Activated naive CD8-positive, alpha-beta T cell treated with anti-CD3 and anti-CD28 coated beads, Interleukin-2, amount 10 ng/mL, durations not matched to agents 7 days and 5 days (primary cell): ENCODE data around the gene INSRR. TPM values are rescaled to one million over a fixed set of nuclear protein-coding genes. Genes with fewer than 3 reads are reported as not detected.
A peak's percentile ranks its signal among the peaks of the same experiment; 100 is the strongest.

Experiments
- ATAC-seq: fragments of 150-1000 bp; cut with Tn5 transposase; one replicate; pipeline ENCODE4 v1.10.0; 2021; ENCODE audit warnings: low read depth, moderate library complexity
- POLR2A ChIA-PET: fragments of 350-600 bp; sonication (Branson Sonifier 250); formaldehyde crosslinking; loops from one replicate; lab custom pipeline; 2021; ENCODE audit warnings: antibody characterized with exemption; lab: Charles Lee
- DNase-seq: peaks from one replicate; pipeline ENCODE4 v3.0.0; 2021
- H3K27ac Mint-ChIP-seq: one replicate; pipeline ENCODE4 v1.8.0; 2022; ENCODE audit warnings: mild to moderate bottlenecking, mixed read lengths
- H3K27me3 Mint-ChIP-seq: one replicate; pipeline ENCODE4 v1.8.0; 2022; ENCODE audit warnings: mild to moderate bottlenecking, moderate library complexity, mixed read lengths
- H3K36me3 Mint-ChIP-seq: one replicate; pipeline ENCODE4 v1.8.0; 2021; ENCODE audit warnings: mild to moderate bottlenecking, mixed read lengths
- H3K4me1 Mint-ChIP-seq: one replicate; pipeline ENCODE4 v1.8.0; 2021; ENCODE audit warnings: mixed read lengths
- H3K4me3 Mint-ChIP-seq: one replicate; pipeline ENCODE4 v1.8.0; 2022; ENCODE audit warnings: mild to moderate bottlenecking, moderate library complexity, mixed read lengths
- H3K9me3 Mint-ChIP-seq: one replicate; pipeline ENCODE4 v1.8.0; 2021; ENCODE audit warnings: mixed read lengths
- total RNA-seq, 2 experiments: library from RNA; stranded (reverse); gene quantifications; one replicate each; pipeline ENCODE4 v1.2.3, GENCODE V29; 2021

The INSRR gene
- total RNA-seq, 2 experiments from 2014 or later, result 0.47 to 0.48 TPM

DNA sequence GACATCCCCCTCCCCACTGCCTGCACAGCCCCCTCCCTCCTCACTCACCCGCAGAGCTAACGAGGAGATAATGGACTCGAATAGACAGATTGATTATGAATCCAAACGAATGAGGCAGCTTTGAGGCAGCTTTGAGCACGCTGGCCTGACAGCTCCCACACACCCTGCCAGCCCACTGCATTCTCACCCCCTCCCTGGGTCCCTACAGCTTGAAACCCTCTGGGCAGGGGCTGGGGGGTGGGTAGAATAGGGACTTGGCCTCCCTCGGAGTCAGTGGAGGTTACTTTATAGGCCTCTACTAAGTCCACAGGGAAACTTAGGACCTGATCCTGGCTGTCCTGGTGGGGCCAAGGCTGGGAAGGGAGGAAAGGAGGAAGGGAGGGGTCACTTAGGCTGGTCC, 3.7 kb upstream of the INSRR start:
- POLR2A ChIA-PET, result interaction anchor here (0.6 to 6.7 kb wide), 9 partner anchors 12 to 95 kb away, joined by 3 to 54 read pairs (median 7); partner anchors contain the start of genes PRCC and SH2D2A
- Mint-ChIP-seq H3K27me3 (peaks cover 33% of the 10 kb centered on the region), H3K9me3 (no peaks in the 10 kb centered on the region), H3K4me1 (peaks cover 60% of the 10 kb centered on the region), H3K27ac (peak overlapping the region; percentile 89), H3K36me3 (peaks cover 2% of the 10 kb centered on the region), H3K4me3 (peak overlapping the region; percentile 78)
- DNase-seq (no peak), ATAC-seq (no peak)

DNA sequence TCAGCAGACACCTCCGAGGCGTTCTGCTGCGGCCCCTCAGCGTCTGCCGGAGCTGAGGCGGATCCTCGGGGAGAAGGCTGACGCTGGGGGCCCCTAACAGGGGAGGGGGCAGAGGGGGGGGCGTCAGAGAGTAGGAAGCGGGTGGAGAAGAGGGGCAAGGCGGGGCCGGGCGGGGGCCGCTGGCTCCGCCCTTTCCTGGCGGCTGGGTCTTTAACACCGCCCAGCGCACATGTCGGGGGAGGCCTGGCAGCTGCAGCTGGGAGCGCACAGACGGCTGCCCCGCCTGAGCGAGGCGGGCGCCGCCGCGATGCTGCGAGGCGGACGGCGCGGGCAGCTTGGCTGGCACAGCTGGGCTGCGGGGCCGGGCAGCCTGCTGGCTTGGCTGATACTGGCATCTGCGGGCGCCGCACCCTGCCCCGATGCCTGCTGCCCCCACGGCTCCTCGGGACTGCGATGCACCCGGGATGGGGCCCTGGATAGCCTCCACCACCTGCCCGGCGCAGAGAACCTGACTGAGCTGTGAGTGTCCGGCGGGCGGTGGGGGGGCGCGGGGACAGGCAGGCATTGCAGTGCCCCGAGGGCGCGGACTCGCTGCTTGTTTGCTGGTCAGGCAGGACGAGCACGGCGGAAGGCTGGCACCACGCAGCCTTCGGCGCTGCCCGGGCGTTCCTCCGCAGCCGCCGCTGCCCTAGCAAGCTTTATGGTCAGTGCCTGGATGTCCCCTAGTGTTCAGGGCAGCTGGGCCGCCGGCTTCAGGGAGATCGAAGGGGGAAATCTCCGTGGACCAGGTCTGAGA, 1.9 kb upstream of the INSRR start, which contains the start of gene NTRK1:
TSS of gene NTRK1 (plus strand) at position 238 of the 796 bp plus-strand sequence. CDS start at position 308, 70 bp downstream.
- no peaks in the 10 kb centered on the region for H3K9me3 Mint-ChIP-seq
- POLR2A ChIA-PET, result interaction anchor here (0.5 to 6.7 kb wide), 19 partner anchors 8 to 337 kb away, joined by 3 to 54 read pairs (median 8); partner anchors contain the start of genes HDGF, ISG20L2, METTL25B and MRPL24
- peak within 1 kb of the TSS; percentile 85 for H3K4me3 Mint-ChIP-seq
- peaks cover 50% of the 10 kb centered on the region for H3K4me1 Mint-ChIP-seq
- H3K36me3 Mint-ChIP-seq, result peaks cover 2% of the 10 kb centered on the region
- H3K27me3 Mint-ChIP-seq, result peaks cover 40% of the 10 kb centered on the region
- DNase-seq, result peak; percentile 75
- peak; percentile 79 for ATAC-seq
- peak within 1 kb of the TSS; percentile 58 for H3K27ac Mint-ChIP-seq

- no peaks in the 10 kb centered on the region for H3K9me3 Mint-ChIP-seq
- ATAC-seq (peak; percentile 40), DNase-seq (peak; percentile 80)
- H3K4me1 Mint-ChIP-seq, result peaks cover 43% of the 10 kb centered on the region
- peak overlapping the region; percentile 85 for H3K4me3 Mint-ChIP-seq
- H3K27me3 Mint-ChIP-seq, result peaks cover 37% of the 10 kb centered on the region
- POLR2A ChIA-PET, result interaction anchor here (0.5 to 6.7 kb wide), 17 partner anchors 12 to 337 kb away, joined by 3 to 54 read pairs (median 9); partner anchors contain the start of genes ISG20L2, METTL25B, PEAR1 and PRCC
- peaks cover 2% of the 10 kb centered on the region for H3K36me3 Mint-ChIP-seq
- peak overlapping the region; percentile 58 for H3K27ac Mint-ChIP-seq
Measured at GRCh38 chr1:156860113-156860627, 1.3 kb upstream of the INSRR start.

DNA sequence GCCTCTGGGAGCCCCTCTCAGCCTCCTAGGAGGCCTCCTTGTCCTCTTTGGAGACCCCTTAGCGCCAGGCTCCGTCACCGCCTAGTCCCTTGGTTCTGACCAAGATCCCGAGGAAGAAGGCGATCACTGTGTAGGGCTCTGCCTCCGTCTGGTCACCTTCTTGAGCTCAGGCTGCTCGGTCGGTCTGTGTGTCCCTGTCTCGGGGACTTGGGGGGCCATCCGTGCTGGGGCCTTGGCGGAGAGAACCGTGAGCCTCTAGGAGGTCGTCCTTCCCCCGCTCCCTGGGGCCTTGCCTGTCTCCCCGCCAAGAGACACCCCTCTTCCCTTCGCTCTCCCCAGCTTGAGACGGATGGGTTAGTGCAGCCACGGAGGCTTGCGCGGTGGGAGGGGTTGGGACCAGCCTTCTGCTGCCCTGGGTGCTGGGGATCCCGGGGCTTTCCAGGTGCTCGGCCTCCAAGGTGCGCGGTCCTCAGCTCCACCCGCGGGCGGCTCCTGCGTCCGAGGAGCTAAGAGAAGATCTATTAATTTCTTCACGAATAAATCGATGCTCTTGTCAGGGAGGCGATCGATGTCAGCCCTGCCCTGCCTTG, 701 bp upstream of the INSRR start:
- Mint-ChIP-seq H3K27me3 (peaks cover 37% of the 10 kb centered on the region), H3K36me3 (peaks cover 2% of the 10 kb centered on the region), H3K4me1 (peaks cover 39% of the 10 kb centered on the region), H3K9me3 (no peaks in the 10 kb centered on the region), H3K27ac (no peak overlapping the region), H3K4me3 (peak overlapping the region; percentile 85)
- POLR2A ChIA-PET, result interaction anchor here (0.5 to 6.7 kb wide), 17 partner anchors 11 to 336 kb away, joined by 3 to 54 read pairs (median 9); partner anchors contain the start of genes ISG20L2, METTL25B, PEAR1 and PRCC
- ATAC-seq (peak; percentile 12), DNase-seq (peak; percentile 57)

DNA sequence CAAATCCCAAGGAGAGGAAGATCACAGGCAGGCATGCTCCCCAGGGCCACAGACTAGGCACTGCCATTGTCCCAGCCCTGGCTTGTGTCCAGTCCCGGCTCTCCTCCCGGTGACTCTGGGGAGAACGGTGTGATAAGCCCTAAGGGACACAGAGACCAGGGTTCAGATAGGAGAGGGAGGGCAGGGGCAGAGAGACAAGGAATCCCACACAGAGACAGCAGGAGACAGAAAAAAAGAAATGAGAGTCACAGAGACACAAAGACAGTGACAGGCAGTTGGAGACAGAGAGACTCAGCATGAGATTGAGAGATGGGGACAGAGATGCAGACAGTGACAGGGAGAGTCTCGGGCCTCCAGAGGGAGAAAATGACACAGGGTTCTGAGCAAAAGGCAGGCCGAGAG, 361 bp downstream of the INSRR start:
- Mint-ChIP-seq H3K36me3 (peaks cover 2% of the 10 kb centered on the region), H3K4me3 (peak overlapping the region; percentile 61), H3K9me3 (no peaks in the 10 kb centered on the region), H3K4me1 (peaks cover 31% of the 10 kb centered on the region), H3K27ac (no peak overlapping the region), H3K27me3 (peaks cover 37% of the 10 kb centered on the region)
- ATAC-seq (no peak), DNase-seq (no peak)
- POLR2A ChIA-PET, result interaction anchor here (1.2 to 6.7 kb wide), 5 partner anchors 10 to 130 kb away, joined by 5 to 54 read pairs (median 9); partner anchors contain the start of genes ISG20L2 and METTL25B

DNA sequence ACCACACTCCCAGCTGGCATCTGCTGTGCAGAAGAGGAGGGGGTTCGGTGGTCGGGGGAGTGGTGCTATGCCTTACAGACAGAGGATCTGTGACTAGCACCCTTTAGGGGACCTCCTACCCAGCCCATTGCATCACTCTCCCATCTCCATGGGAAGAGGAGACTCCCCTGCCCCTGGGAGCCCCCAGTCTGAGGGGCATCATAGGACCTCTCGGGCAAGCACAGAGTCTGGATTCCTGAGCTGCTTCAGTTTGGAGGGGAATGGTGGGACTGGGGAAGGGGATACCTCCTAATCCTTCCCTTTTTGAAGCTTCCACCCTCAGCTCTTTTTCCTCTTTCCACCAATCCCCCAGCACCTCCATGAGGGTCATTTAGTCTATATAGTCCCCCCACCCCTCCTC, 1.4 kb downstream of the INSRR start:
- H3K4me3 Mint-ChIP-seq, result no peak overlapping the region
- peaks cover 37% of the 10 kb centered on the region for H3K27me3 Mint-ChIP-seq
- ATAC-seq, result no peak
- H3K9me3 Mint-ChIP-seq, result no peaks in the 10 kb centered on the region
- no peak for DNase-seq
- peaks cover 25% of the 10 kb centered on the region for H3K4me1 Mint-ChIP-seq
- POLR2A ChIA-PET, result interaction anchor here (0.8 to 6.7 kb wide), 5 partner anchors 9 to 131 kb away, joined by 3 to 54 read pairs (median 5); no protein-coding TSS in a partner anchor
- no peak overlapping the region for H3K27ac Mint-ChIP-seq
- H3K36me3 Mint-ChIP-seq, result peaks cover 2% of the 10 kb centered on the region

DNA sequence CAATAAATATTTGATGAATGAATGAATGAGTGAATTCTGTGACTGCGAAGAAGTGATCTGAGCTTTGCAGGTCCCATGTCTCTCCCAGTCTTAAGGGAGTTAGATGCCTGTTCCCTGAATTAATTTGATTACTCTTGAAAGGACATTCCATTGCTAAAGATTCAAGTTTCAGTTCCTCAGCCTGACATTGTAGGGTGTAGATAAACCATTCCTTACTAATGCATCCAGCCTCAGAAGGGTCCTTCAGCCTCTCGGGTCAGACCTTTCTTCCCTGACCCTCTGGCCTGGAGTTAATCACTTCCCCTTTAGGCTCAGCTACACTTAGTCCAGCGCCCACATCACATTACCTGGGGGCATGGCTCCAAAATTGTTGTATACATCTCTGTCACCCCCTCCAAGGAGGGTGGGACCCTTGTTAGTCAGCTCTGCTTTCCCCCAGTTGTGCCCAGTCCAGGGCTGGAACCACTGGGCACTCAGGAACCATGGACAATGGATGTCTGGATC, 2.6 kb downstream of the INSRR start:
- peaks cover 30% of the 10 kb centered on the region for H3K27me3 Mint-ChIP-seq

GRCh38 chr1:156854634-156855033, 4.3 kb downstream of the INSRR start:
- DNase-seq (no peak), ATAC-seq (no peak)
- Mint-ChIP-seq H3K27ac (no peak overlapping the region), H3K36me3 (no peaks in the 10 kb centered on the region), H3K9me3 (no peaks in the 10 kb centered on the region), H3K4me3 (no peak overlapping the region), H3K27me3 (peaks cover 26% of the 10 kb centered on the region), H3K4me1 (peaks cover 12% of the 10 kb centered on the region)
- POLR2A ChIA-PET, result no interaction called here

More for the DNA sequence above, 2.6 kb downstream of the INSRR start:
- Mint-ChIP-seq H3K4me3 (no peak overlapping the region), H3K9me3 (no peaks in the 10 kb centered on the region), H3K36me3 (no peaks in the 10 kb centered on the region), H3K4me1 (peaks cover 14% of the 10 kb centered on the region), H3K27ac (no peak overlapping the region)
- DNase-seq (no peak), ATAC-seq (no peak)
- POLR2A ChIA-PET, result no interaction called here

- peaks cover 19% of the 10 kb centered on the region for H3K27me3 Mint-ChIP-seq
- POLR2A ChIA-PET, result no interaction called here
- ATAC-seq, result no peak
Measured at GRCh38 chr1:156853761-156854160, 5.2 kb downstream of the INSRR start.

DNA sequence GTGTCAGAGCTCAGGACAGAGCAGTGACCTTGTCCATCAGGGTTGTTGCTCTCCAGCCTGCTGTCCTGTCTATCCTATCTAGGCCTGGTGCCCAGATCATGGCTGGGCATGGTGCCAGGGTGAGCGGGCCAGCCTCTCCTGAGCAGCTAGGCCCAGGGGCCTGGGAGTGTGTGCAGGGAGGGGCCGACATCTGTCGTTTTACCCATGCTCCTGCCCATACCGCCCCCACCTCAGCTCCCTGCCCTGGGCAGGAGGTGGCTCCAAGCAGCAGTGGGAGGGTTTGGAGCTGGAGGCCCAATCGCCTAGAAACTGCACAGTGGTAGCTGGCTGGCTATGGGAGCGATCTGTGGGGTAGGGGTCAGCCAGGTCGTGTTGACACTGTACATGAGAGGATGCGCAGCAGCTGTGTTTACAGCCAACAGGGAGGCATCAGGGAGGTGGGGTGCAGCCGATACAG, 6.5 kb downstream of the INSRR start:
- peaks cover 19% of the 10 kb centered on the region for H3K4me1 Mint-ChIP-seq
- peaks cover 7% of the 10 kb centered on the region for H3K27me3 Mint-ChIP-seq
- no peak overlapping the region for H3K27ac Mint-ChIP-seq
- no peak for ATAC-seq
- POLR2A ChIA-PET, result interaction anchor here (0.9 kb wide), 1 partner anchor 9 kb away, joined by 3 read pairs; no protein-coding TSS in a partner anchor
- no peaks in the 10 kb centered on the region for H3K36me3 Mint-ChIP-seq
- H3K9me3 Mint-ChIP-seq, result no peaks in the 10 kb centered on the region
- no peak for DNase-seq
- H3K4me3 Mint-ChIP-seq, result no peak overlapping the region

More at GRCh38 chr1:156853761-156854160, 5.2 kb downstream of the INSRR start:
- H3K4me1 Mint-ChIP-seq, result peaks cover 13% of the 10 kb centered on the region
- no peak for DNase-seq
- H3K9me3 Mint-ChIP-seq, result no peaks in the 10 kb centered on the region
- H3K36me3 Mint-ChIP-seq, result no peaks in the 10 kb centered on the region
- H3K4me3 Mint-ChIP-seq, result no peak overlapping the region
- H3K27ac Mint-ChIP-seq, result no peak overlapping the region

GRCh38 chr1:156851779-156852417, 7.0 kb downstream of the INSRR start:
- Mint-ChIP-seq H3K27me3 (peaks cover 2% of the 10 kb centered on the region), H3K36me3 (no peaks in the 10 kb centered on the region), H3K9me3 (no peaks in the 10 kb centered on the region), H3K27ac (no peak overlapping the region), H3K4me1 (peaks cover 23% of the 10 kb centered on the region), H3K4me3 (no peak overlapping the region)
- ATAC-seq (no peak), DNase-seq (no peak)
- POLR2A ChIA-PET, result interaction anchor here (0.9 kb wide), 1 partner anchor 9 kb away, joined by 3 read pairs; no protein-coding TSS in a partner anchor

DNA sequence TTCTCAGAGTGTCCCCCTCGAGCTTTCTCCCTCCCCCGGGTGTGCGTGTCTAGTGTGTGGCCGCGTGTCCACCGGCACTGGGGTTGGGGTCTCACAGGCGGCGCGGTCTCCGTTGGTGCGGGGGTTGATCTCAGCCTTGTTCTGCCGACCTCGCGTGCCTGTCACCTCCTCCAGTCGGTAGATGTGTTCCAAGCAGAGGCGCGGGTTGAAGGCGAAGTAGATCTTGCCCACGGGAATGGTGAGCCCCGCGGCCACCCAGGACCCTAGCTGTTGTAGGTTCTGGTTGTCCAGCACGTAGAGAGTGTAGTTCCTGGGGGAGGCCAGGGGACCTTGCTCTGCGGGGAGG, 9.8 kb downstream of the INSRR start:
- H3K4me3 Mint-ChIP-seq, result peak overlapping the region; percentile 79
- peaks cover 23% of the 10 kb centered on the region for H3K27me3 Mint-ChIP-seq
- H3K27ac Mint-ChIP-seq, result peak overlapping the region; percentile 81
- peaks cover 29% of the 10 kb centered on the region for H3K4me1 Mint-ChIP-seq
- POLR2A ChIA-PET, result interaction anchor here (1.0 to 4.1 kb wide), 5 partner anchors 11 to 101 kb away, joined by 3 to 54 read pairs (median 4); partner anchors contain the start of genes INSRR, NTRK1 and SH2D2A
- DNase-seq, result no peak
- H3K36me3 Mint-ChIP-seq, result peaks cover 1% of the 10 kb centered on the region
- ATAC-seq, result no peak
- no peaks in the 10 kb centered on the region for H3K9me3 Mint-ChIP-seq
